GM21723 (cell line): ENCODE data around the gene ZBTB16.

Experiments
- ATAC-seq: cut with Tn5 transposase; IDR thresholded peaks from one replicate; pipeline ENCODE4 v1.9.1; 2021; ENCODE audit warnings: mild to moderate bottlenecking, moderate library complexity; ENCODE audit not compliant: unreplicated experiment

The ZBTB16 gene

GRCh38 chr11:114197799-114198500 lies 138.4 kb downstream of the ZBTB16 start:
- ATAC-seq: no peak

GRCh38 chr11:114199051-114199450 lies 139.5 kb downstream of the ZBTB16 start:
- no peak for ATAC-seq

GRCh38 chr11:114200351-114201133 lies 141.0 kb downstream of the ZBTB16 start:
- no peak for ATAC-seq

- no peak for ATAC-seq
Measured at GRCh38 chr11:114201219-114201618, 141.7 kb downstream of the ZBTB16 start.

GRCh38 chr11:114202011-114202609 lies 142.6 kb downstream of the ZBTB16 start:
- no peak for ATAC-seq

GRCh38 chr11:114207096-114207495 lies 147.6 kb downstream of the ZBTB16 start:
- ATAC-seq: no peak

- ATAC-seq: no peak
Measured at GRCh38 chr11:114208377-114208776, 148.9 kb downstream of the ZBTB16 start.

GRCh38 chr11:114209343-114209742 lies 149.8 kb downstream of the ZBTB16 start:
- ATAC-seq: no peak

GRCh38 chr11:114209904-114210303 lies 150.4 kb downstream of the ZBTB16 start:
- ATAC-seq: no peak

- no peak for ATAC-seq
Measured at GRCh38 chr11:114211444-114212121, 152.1 kb downstream of the ZBTB16 start.

- no peak for ATAC-seq
Measured at GRCh38 chr11:114213622-114214021, 154.1 kb downstream of the ZBTB16 start.

- ATAC-seq: no peak
Measured at GRCh38 chr11:114215428-114215827, 155.9 kb downstream of the ZBTB16 start.

GRCh38 chr11:114215871-114216795 lies 156.6 kb downstream of the ZBTB16 start:
- ATAC-seq: no peak

GRCh38 chr11:114216796-114217180 lies 157.3 kb downstream of the ZBTB16 start:
- no peak for ATAC-seq

- no peak for ATAC-seq
Measured at GRCh38 chr11:114218508-114218907, 159.0 kb downstream of the ZBTB16 start.

GRCh38 chr11:114219559-114220349 lies 160.2 kb downstream of the ZBTB16 start:
- ATAC-seq: no peak

GRCh38 chr11:114221037-114221436 lies 161.5 kb downstream of the ZBTB16 start:
- no peak for ATAC-seq

GRCh38 chr11:114225661-114226060 lies 166.2 kb downstream of the ZBTB16 start:
- no peak for ATAC-seq

GRCh38 chr11:114226356-114226755 lies 166.8 kb downstream of the ZBTB16 start:
- no peak for ATAC-seq
